Measurements from ENCODE around the gene RAD51B. TPM values are rescaled to one million over a fixed set of nuclear protein-coding genes. Genes with fewer than 3 reads are reported as not detected.

The RAD51B gene
- total and polyA plus RNA-seq, 9 of the 15 experiments (the other 6 are each of a cell fraction or from before 2014, with no cell fraction given), result 8.5 to 17.3 (median 11.3) TPM

GRCh38 chr14:68710776-68711175, 891.2 kb downstream of the RAD51B start:
- Histone ChIP-seq H4K20me1 (replicated peaks; ENCODE audit: control insufficient read depth, insufficient read depth, low read length) (no peaks in the 10 kb centered on the region), H2AFZ (ENCODE audit: low read depth, low read length) (no peak overlapping the region), H3K79me2 (ENCODE audit: control insufficient read depth, insufficient read depth, low read length) (no peaks in the 10 kb centered on the region), H3K9ac (ENCODE audit: insufficient read depth in 1 of 2, low read depth in 2 of 2, low read length in 2 of 2) (no peak overlapping the region), H3K4me2 (ENCODE audit: insufficient read depth, low read length) (no peak overlapping the region), H3K27ac (ENCODE audit: extremely low read depth, low read depth, low read length) (no peak overlapping the region), H3K9me1 (ENCODE audit: control insufficient read depth, insufficient read depth, low read length) (no peaks in the 10 kb centered on the region), H3K4me1 (replicated peaks in 1 of 2; ENCODE audit: control insufficient read depth in 2 of 2, insufficient read depth in 2 of 2, low read length in 2 of 2) (peaks cover 7 to 13% of the 10 kb centered on the region in 2 experiments; a peak in 3 of 5 replicates), H3K9me3 (replicated peaks; ENCODE audit: control insufficient read depth, insufficient read depth, low read depth, low read length) (no peaks in the 10 kb centered on the region), H3K36me3 (ENCODE audit: control insufficient read depth, insufficient read depth, low read length) (no peaks in the 10 kb centered on the region), H3K4me3 (no peak overlapping the region), H3K27me3 (ENCODE audit: control insufficient read depth in 2 of 2, insufficient read depth in 2 of 2, low read length in 2 of 2) (no peaks in the 10 kb centered on the region)
- TF ChIP-seq RAD21 (CRISPR knock-in tag; conservative IDR thresholded peaks at IDR 0.05 in 1 of 2, IDR thresholded peaks at IDR 0.05 in 1 of 2) (peak in 1 of 2 experiments; percentile 53; a peak in 2 of 4 replicates), DNMT1 (IDR thresholded peaks at IDR 0.05) (no peak), PYGO2 (tag; IDR thresholded peaks at IDR 0.05) (no peak), CTCF (IDR thresholded peaks at IDR 0.05 in 2 of 3, conservative IDR thresholded peaks at IDR 0.05 in 1 of 3; ENCODE audit: insufficient read depth in 2 of 3, low read depth in 1 of 3, low read length in 3 of 3) (peak; percentile 11 to 33 (median 24); a peak in 2 of 6 replicates), ZNF431 (CRISPR knock-in tag; IDR thresholded peaks at IDR 0.05) (no peak), UBTF (IDR thresholded peaks at IDR 0.05; ENCODE audit: borderline replicate concordance in 1 of 2, low read depth in 2 of 2, low read length in 2 of 2) (no peak), MBD1 (CRISPR knock-in tag; IDR thresholded peaks at IDR 0.05) (no peak)
- ChIA-PET POLR2A (interaction anchor here (0.6 kb wide), 1 partner anchor 107 kb away, joined by 3 read pairs; no protein-coding TSS in a partner anchor), CTCF (ENCODE audit: low intra/inter-chr PET ratio) (no interaction called here)
- intact Hi-C loops (cut with micrococcal nuclease), result no loop called here
- ATAC-seq (peak; percentile 60; the same call in 2 of the 3 replicates), DNase-seq (ENCODE audit: extremely low read depth in 1 of 4, low spot score in 3 of 4) (no peak), FAIRE-seq (no peak)
- BruUV-seq (replicated peaks), result no TSS peak
- in situ Hi-C loops (cut with MboI), result loop anchor here (5.0 kb wide), 1 partner anchor 72 kb away; no protein-coding TSS in a partner anchor
- WGBS (ENCODE audit: insufficient coverage, low coverage, missing lambda C conversion rate), result 32% methylated on average over 6 of the region's 6 CpGs

All from K562 (cell line).